Activated gamma-delta T cell treated with Interleukin-2 at 50 U/mL for 16 hours (primary cell): ENCODE results near the gene NEURL4.
"Not testable (repeated sequence)": the region's sequence is repeated elsewhere in the genome, so short reads cannot be mapped to it uniquely, and the experiment has no call there.

Experiments
- DNase-seq: peaks from one replicate; pipeline ENCODE4 v3.0.0-alpha.2; 2020

Gene NEURL4

GRCh38 chr17:7328840-7329373 lies at the start of gene NEURL4:
Gene NEURL4 (minus strand): TSS chr17:7329335. CDS start chr17:7329312, 23 bp downstream.
- DNase-seq, result peak; percentile 27

GRCh38 chr17:7374353-7374752 lies 45.2 kb upstream of the NEURL4 start:
- DNase-seq, result no peak

- no peak for DNase-seq
Measured at GRCh38 chr17:7370853-7371252, 41.7 kb upstream of the NEURL4 start.

DNA sequence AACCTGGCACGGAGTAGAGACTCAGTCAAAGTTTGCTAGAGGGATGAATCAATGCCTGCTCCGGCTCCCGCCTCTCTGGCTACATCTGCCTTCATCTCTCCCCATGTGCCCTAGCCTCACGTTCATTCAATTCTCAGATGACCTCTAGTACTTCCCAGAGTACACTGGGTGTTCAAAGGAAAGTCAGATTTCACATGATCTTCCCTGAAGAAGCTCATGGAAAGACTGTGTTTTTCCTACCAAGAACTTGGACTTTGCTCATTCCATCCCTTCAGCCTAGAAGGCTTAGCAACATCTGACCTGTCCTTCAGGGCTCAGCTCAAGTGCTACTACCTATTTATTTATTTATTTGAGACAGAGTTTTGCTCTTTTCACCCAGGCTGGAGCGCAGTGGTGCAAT lies 40.7 kb upstream of the NEURL4 start:
- DNase-seq, result no peak

DNA sequence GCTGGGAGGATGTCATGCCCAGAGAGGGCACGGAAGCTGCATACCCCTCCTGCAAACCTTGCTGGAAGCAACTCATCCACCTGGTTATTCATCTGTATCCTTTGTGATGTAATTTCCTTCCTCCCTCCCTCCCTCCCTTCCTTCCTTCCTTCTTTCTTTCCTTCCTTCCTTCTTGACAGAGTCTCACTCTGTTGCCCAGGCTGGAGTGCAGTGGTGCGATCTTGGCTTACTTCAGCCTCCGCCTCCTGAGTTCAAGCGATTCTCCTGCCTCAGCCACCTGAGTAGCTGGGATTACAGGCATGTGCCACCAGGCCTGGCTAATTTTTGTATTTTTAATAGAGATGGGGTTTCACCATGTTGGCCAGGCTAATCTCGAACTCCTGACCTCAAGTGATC lies 39.5 kb upstream of the NEURL4 start:
- not testable (repeated sequence) for DNase-seq

DNA sequence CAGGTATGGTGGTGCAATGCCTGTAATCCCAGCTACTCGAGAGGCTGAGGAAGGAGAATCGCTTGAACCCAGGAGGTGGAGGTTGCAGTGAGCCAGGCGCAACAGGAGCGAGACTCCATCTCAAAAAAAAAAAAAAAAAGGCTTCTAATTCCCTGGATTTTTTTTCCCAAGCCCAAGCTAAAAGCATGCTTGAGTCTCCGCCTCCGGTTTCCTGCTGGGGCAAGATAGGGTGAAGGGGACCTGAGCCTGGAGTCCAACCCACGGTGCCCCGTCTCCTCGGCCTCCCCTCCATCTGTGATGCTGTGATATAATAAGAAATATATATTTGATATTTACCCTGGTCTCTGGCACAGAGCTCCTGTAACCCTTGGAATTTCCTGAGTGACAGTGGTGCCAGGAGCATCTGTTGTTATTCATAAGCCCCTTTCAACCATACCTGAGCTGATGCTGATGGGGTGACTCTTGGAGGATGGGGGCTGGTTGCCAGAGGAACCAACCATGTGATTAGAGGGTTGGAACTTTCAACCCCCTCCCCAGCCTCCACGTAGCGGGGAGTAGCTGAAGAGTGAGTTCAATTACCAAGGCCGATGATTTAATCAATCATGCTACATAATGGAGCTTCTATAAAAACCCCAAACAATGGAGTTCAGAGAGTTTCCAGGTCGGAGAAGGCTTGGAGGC lies 38.9 kb upstream of the NEURL4 start:
- DNase-seq, result no peak

DNA sequence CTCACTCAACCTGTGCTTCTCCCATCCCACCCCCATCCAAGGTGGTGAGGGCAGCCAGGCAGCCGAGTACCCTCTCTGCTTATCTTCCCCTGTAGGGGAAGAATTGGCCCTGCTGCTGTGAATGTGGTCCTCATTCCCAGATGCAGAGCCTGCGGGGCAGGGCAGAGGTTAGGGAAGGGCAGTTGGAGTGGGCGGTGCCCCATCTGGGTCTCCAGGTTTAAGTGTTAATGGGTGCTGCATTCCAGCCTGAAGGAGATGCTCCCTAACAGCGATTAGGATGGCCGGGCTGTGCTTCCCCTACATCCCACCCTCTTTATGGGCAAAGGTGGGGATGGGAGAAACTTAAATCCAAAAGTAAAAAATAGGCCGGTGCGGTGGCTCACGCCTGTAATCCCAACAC lies 37.9 kb upstream of the NEURL4 start:
- no peak for DNase-seq

DNA sequence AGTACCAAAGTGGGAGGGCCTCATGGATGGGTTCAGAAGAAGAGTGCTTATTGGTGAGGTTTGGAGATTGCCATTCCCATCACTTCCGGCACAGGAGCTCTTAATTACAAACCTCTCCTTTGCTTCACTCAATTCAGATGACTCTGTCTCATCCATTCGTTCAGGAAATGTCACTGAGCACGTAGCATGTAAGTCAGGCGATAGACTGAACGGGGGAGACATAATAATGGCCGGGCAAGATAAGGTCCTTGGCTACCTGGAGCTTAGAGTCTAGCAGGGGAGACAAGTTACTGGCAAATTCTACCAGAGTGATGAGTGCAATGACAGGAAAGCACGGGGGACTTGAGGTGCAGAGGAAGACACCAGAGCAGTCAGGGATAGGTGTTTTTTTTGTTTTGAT lies 36.8 kb upstream of the NEURL4 start:
- not testable (repeated sequence) for DNase-seq

- no peak for DNase-seq
Measured at GRCh38 chr17:7363311-7363710, 34.2 kb upstream of the NEURL4 start.

DNA sequence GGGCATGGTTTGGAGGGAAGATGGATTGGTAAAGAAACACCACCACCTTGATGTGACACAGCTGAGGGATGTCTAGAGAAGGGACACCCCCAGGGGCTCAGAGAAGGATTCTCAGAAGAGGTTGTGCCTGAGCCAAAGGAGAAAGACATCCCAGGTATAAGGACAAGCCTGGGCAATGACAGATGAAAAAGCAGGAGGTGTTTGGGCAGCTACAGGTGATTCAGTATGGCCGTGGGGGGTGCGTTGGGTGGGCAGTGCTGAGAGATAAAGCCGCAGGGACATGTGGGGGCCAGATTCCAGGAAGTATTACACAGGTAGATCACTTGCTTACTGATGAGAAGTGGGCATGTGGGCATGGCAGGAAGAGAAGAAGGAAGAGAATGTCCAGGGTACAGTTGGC lies 32.8 kb upstream of the NEURL4 start:
- no peak for DNase-seq

GRCh38 chr17:7357381-7357780 lies 28.2 kb upstream of the NEURL4 start:
- no peak for DNase-seq

DNA sequence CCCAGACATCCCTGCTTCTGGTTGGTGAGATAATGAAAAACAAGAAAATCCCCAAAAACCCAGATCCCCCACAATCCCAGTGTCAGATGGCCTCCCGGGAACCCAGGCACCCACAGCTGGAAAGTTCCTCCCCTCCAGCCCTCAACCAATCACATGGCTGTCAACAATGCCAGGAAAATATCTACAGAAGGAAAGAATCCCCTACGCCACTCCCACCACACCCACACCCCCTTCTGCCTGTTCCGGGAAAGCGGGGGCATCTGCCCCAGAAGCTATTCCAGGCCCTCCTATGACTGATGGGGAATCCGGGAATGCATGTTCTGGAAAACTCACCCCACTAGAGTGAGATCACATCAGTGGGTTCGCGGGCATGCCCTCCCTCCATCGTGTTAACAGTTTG lies 27.6 kb upstream of the NEURL4 start:
- DNase-seq, result no peak

- DNase-seq, result peak; percentile 87
Measured at GRCh38 chr17:7356072-7356549, 27.0 kb upstream of the NEURL4 start.

DNA sequence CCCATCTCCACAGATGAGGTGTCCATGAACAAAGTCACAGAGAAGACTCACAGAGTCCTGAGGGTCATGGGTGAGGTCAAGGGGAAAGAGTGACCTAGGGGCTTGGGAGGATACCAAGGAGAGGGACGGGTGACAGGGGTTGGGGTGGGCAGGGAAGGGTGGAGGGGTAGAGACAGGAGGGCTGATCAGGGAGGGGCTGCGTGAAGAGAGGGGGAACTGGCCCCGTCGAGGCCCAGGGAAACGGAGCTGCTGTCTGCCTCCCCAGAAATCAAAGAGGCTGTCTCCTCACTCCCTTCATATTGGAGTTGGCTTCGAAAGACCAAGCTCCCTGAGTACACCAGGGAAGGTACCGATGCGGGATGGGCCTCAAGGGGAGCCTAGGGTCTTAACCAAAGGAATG lies 26.4 kb upstream of the NEURL4 start:
- no peak for DNase-seq

GRCh38 chr17:7355053-7355452 lies 25.9 kb upstream of the NEURL4 start, which contains the start of gene TMEM95:
Gene TMEM95 (plus strand): TSS chr17:7355156. CDS start chr17:7355205, 49 bp downstream.
- DNase-seq, result no peak

DNA sequence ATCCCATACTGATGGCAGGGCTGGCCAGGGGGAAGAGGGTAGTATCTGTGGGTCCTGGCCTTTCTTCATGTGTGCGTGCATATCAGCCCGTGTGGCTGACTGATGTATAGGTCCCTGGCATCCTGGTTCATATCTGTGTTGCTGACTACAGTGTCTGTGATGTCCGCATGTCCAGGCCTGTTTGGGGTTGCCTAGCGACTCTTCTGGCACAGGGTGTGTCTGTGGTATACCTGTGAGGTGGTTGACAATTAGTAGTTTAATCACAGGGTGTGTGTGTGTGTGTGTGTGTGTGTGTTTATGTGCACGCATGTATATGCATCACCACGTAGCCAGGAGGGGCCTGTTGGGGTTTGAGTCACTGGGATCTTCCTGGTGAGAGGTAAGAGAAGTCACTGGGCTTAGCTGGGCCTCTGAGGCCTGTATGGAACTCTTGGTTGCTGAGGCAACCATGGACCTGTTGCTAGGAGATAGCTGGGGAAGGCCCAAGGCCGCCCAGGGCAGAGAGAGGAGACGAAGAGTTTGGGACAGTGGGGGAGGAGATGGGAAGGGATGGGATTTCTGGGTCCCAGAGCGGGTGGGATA lies 25.2 kb upstream of the NEURL4 start:
- DNase-seq, result no peak

DNA sequence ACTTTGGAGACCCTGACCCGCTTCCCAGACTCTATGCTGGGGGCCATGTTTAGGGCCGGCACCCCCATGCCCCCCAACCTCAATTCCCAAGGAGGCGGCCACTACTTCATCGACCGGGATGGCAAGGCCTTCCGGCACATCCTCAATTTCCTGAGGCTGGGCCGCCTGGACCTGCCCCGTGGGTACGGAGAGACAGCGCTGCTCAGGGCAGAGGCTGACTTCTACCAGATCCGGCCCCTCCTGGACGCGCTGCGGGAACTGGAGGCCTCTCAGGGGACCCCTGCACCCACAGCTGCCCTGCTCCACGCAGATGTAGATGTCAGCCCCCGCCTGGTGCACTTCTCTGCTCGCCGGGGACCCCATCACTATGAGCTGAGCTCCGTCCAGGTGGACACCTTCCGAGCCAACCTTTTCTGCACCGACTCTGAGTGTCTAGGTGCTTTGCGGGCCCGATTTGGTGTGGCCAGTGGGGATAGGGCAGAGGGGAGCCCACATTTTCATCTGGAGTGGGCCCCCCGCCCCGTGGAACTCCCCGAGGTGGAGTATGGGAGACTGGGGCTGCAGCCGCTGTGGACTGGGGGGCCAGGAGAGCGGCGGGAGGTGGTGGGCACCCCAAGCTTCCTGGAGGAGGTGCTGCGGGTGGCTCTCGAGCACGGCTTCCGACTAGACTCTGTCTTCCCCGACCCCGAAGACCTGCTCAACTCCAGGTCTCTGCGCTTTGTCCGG lies 23.9 kb upstream of the NEURL4 start:
- DNase-seq, result no peak

DNA sequence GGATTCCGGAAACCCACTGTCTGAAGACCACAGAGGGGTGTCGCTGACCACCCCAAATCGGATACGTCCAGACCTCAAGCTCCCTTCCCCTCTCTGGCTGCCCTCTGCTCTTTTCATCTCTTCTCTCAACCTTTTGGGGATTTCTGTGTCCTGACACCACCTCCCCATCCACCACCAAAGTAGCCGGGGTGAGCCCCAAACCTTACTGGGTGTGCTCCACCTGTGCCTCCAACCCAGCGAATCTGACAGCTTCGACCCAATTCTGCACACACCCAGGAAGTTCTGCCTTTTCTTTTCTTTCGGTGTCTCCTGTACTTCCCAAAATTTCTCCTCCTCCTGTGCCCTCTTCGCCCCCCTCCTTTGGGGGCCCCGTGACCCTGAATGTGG lies 23.4 kb upstream of the NEURL4 start:
- DNase-seq, result no peak

DNA sequence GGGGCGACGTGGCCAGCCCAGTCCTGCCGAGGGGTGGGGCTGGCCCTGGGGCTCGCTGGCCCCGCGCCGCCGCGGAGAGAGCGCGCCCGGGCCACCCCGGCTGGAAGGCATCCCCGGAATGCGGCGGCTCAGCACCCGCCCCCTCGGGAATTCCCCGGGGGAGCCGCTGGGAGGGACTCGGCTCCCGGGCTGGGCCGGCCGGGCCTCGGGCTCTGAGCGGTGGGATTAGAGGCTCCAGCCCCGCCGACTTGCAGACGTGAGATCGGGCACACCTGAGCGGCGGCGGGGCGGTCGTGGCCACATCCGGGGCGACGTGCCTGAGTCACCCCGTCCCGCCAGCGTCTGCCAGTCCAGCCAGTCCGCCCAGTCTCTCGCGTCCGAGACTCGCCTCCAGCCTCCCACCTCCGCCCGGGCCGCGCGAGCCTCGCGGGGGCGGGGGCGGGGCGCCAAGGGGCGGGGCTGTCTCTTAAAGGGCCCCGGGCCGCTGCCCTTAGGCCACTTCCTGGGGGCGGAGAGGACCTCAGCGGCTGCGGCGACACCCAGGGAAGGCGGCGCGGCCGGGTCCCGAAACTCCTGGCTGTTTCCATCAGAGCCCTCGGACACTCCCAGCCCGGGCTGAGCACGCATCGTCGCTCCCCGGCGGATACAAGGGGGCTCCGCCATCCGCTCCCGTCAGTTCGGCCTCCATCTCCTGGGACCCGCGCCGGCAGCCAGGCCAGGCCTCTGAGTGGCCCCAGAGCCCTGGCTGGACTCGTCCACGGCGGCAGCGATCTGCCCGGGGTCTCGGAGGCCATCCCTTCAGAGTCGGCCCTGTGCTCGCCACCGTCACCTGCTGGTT lies 22.7 kb upstream of the NEURL4 start, which contains the start of gene KCTD11:
TSS of gene KCTD11 (plus strand) at position 498 of the 838 bp plus-strand sequence.
- peak; percentile 77 for DNase-seq

- DNase-seq, result no peak
Measured at GRCh38 chr17:7348478-7349242, 19.5 kb upstream of the NEURL4 start.

DNA sequence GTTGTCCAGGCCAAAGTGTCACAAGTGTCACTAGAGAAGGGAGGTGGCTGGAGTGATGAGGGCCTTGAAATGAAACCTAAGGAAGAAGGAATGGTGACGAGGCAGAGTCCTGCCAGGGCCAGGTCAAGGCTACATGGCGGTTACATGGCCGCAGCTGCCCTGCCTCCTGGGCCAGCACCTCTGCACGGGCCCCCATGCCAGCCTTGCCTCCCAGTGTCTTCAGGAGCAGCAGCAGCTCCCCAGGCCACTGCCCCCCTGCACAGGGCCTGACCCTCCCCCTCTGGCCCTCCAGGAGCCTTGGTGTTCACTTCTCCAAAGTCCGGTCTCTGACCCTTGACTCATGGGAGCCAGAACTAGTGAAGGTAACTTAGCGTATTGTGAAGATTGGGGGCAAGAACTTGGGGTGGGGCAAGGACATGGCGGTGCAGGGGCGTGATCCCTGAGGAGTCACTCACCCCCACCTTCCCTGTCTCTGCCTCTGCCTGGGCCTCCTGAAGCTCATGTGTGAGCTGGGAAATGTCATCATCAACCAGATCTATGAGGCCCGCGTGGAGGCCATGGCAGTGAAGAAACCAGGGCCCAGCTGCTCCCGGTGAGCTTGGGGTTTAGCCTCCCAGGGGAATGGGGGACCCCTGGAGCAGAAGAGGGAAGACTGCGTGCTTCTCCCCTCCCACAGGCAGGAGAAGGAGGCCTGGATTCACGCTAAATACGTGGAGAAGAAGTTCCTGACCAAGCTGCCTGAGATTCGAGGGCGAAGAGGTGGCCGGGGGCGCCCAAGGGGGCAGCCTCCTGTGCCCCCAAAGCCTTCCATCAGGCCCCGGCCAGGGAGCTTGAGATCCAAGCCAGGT lies 18.7 kb upstream of the NEURL4 start:
- no peak for DNase-seq
